ENCODE results near the gene C4orf36. TPM values are rescaled to one million over a fixed set of nuclear protein-coding genes. Genes with fewer than 3 reads are reported as not detected.

Gene C4orf36
- total RNA-seq, 2 experiments from 2014 or later: 0.44 TPM; not detected in 1

GRCh38 chr4:86834901-86835300 lies 57.3 kb downstream of the C4orf36 start:
- Mint-ChIP-seq H3K4me3 (no peak overlapping the region), H3K4me1 (no peaks in the 10 kb centered on the region)

GRCh38 chr4:86833615-86834014 lies 58.6 kb downstream of the C4orf36 start:
- POLR2A ChIA-PET: no interaction called here
- Mint-ChIP-seq H3K36me3 (no peaks in the 10 kb centered on the region), H3K9me3 (no peaks in the 10 kb centered on the region), H3K4me3 (no peak overlapping the region), H3K4me1 (no peaks in the 10 kb centered on the region), H3K27me3 (no peaks in the 10 kb centered on the region), H3K27ac (no peak overlapping the region)
- DNase-seq: no peak
- no peak for ATAC-seq (ENCODE audit: low read depth)

More at GRCh38 chr4:86834901-86835300, 57.3 kb downstream of the C4orf36 start:
- Mint-ChIP-seq H3K27ac (no peak overlapping the region), H3K9me3 (no peaks in the 10 kb centered on the region), H3K27me3 (no peaks in the 10 kb centered on the region), H3K36me3 (no peaks in the 10 kb centered on the region)
- ATAC-seq (ENCODE audit: low read depth) (no peak), DNase-seq (no peak)
- POLR2A ChIA-PET: no interaction called here

DNA sequence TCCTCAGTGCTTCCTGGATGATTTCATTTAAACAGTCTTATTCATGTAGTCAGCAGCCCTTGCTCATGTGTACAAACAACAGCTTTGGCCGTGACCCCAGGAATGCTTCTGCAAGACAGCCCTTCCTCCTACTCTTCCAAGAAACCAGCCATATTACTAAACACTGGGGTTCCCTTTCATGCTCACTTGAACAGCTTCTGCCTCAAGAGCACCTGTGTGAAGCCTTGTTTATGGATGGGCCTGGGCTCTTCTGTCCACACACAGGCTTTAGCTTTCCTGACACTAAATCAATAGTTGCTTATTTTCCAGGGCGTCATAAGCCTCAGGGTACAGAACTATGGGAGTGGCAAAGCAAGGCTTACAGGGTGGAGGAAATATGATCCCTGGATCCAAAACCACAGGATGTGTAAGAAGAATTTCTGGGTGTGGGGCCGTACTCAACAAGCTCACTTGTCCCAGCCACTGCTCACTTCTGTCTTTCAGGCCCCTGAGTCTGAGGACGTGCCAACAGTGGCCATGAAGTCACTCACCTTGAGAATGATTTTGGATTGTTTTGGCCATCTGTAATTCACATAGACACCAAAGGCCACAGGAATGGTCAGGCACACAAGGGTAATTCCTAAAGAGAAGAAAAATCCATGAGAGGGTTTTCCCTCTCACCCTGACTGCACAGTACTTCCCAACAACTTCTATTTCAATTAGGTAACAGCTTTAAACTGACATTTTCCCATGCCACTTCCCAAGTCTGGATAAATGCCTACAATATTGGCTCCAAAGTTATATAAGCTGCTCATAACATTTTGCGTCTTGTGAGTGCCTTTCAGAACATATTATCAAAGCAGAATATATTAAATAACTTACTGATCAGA lies 60.7 kb downstream of the C4orf36 start:
- Mint-ChIP-seq H3K27me3 (no peaks in the 10 kb centered on the region), H3K4me3 (no peak overlapping the region), H3K27ac (no peak overlapping the region), H3K4me1 (no peaks in the 10 kb centered on the region), H3K9me3 (no peaks in the 10 kb centered on the region), H3K36me3 (no peaks in the 10 kb centered on the region)
- POLR2A ChIA-PET: no interaction called here
- ATAC-seq (ENCODE audit: low read depth) (no peak), DNase-seq (no peak)

Other genes with a start within 250 kb of the C4orf36 start
- not detected for gene SLC10A6, start 43.0 kb downstream of the C4orf36 start, total RNA-seq
- gene AFF1, start 42.6 kb upstream of the C4orf36 start, total RNA-seq: 10 to 100 TPM; 57.1 to 62.5 TPM

Data from activated naive CD8-positive, alpha-beta T cell treated with anti-CD3 and anti-CD28 coated beads, Interleukin-2, amount 10 ng/mL, durations not matched to agents 7 days and 5 days (primary cell).